ENCODE measurements around the gene KRT73. TPM values are rescaled to one million over a fixed set of nuclear protein-coding genes. Genes with fewer than 3 reads are reported as not detected.

The KRT73 gene
- total RNA-seq, 2 experiments from 2014 or later = 67.2 to 69.7 TPM

GRCh38 chr12:52618866-52619265 lies 507 bp upstream of the KRT73 start:
- ATAC-seq (ENCODE audit: poor library complexity) (no peak), DNase-seq (peak in 1 of 14 experiments; percentile 3)
- Histone ChIP-seq H3K9me3 (ENCODE audit: control insufficient read depth in 1 of 2, insufficient read depth in 1 of 2, low read length in 2 of 2) (no peaks in the 10 kb centered on the region), H3K27ac (ENCODE audit: low read depth in 1 of 2, low read length in 2 of 2) (no peak overlapping the region), H3K4me1 (ENCODE audit: insufficient read depth, low read length) (peaks cover 61% of the 10 kb centered on the region), H3K36me3 (ENCODE audit: insufficient read depth, low read length) (no peaks in the 10 kb centered on the region), H3K4me3 (ENCODE audit: low read length) (no peak overlapping the region), H3K27me3 (ENCODE audit: control insufficient read depth in 1 of 2, insufficient read depth in 2 of 2, low read length in 2 of 2) (no peaks in the 10 kb centered on the region)
- ChIA-PET POLR2A (interaction anchor here (1.4 to 1.8 kb wide), 4 partner anchors 8 to 62 kb away, joined by 4 to 6 read pairs (median 6); no protein-coding TSS in a partner anchor), CTCF (no interaction called here)
- no peaks in the 10 kb centered on the region for H3K27me3 Mint-ChIP-seq
- H3K27ac Mint-ChIP-seq = peak overlapping the region; percentile 89
- no peak for TF ChIP-seq CTCF (IDR thresholded peaks at IDR 0.05)
- no peak overlapping the region for H3K4me3 Mint-ChIP-seq
- H3K4me1 Mint-ChIP-seq (ENCODE audit: low read depth) = peaks cover 91% of the 10 kb centered on the region
- H3K9me3 Mint-ChIP-seq = no peaks in the 10 kb centered on the region
- intact Hi-C loops (cut with DNase I, micrococcal nuclease) = no loop called here
- H3K36me3 Mint-ChIP-seq (ENCODE audit: low read depth) = peaks cover 15% of the 10 kb centered on the region

- no peaks in the 10 kb centered on the region for H3K27me3 Mint-ChIP-seq
- ChIA-PET CTCF (interaction anchor here (1.4 to 2.3 kb wide), 2 partner anchors 10 to 262 kb away, joined by 3 to 4 read pairs; no protein-coding TSS in a partner anchor), POLR2A (interaction anchor here (0.6 to 1.7 kb wide), 5 partner anchors 16 to 74 kb away, joined by 3 to 4 read pairs (median 3); no protein-coding TSS in a partner anchor)
- peak overlapping the region; percentile 22 for H3K4me3 Mint-ChIP-seq
- peaks cover 97% of the 10 kb centered on the region for H3K4me1 Mint-ChIP-seq (ENCODE audit: low read depth)
- Histone ChIP-seq H3K27me3 (ENCODE audit: control insufficient read depth in 1 of 2, insufficient read depth in 2 of 2, low read length in 2 of 2) (no peaks in the 10 kb centered on the region), H3K36me3 (ENCODE audit: insufficient read depth, low read length) (no peaks in the 10 kb centered on the region), H3K4me3 (ENCODE audit: low read length) (no peak overlapping the region), H3K9me3 (ENCODE audit: control insufficient read depth in 1 of 2, insufficient read depth in 1 of 2, low read length in 2 of 2) (no peaks in the 10 kb centered on the region), H3K27ac (ENCODE audit: low read depth in 1 of 2, low read length in 2 of 2) (peak overlapping the region in 1 of 2 donors; percentile 61), H3K4me1 (ENCODE audit: insufficient read depth, low read length) (peaks cover 75% of the 10 kb centered on the region)
- no peaks in the 10 kb centered on the region for H3K9me3 Mint-ChIP-seq
- H3K27ac Mint-ChIP-seq = peak overlapping the region; percentile 89
- H3K36me3 Mint-ChIP-seq (ENCODE audit: low read depth) = peaks cover 23% of the 10 kb centered on the region
- ATAC-seq (ENCODE audit: poor library complexity) (no peak), DNase-seq (no peak)
- no peak for TF ChIP-seq CTCF (IDR thresholded peaks at IDR 0.05)
- intact Hi-C loops (cut with DNase I, micrococcal nuclease) = no loop called here
These were observed 965 bp downstream of the KRT73 start for GRCh38 chr12:52617403-52617785.

GRCh38 chr12:52616680-52617402 lies 1.5 kb downstream of the KRT73 start:
- H3K27me3 Mint-ChIP-seq = no peaks in the 10 kb centered on the region
- Histone ChIP-seq H3K4me3 (ENCODE audit: low read length) (no peak overlapping the region), H3K36me3 (ENCODE audit: insufficient read depth, low read length) (peaks cover 3% of the 10 kb centered on the region), H3K9me3 (ENCODE audit: control insufficient read depth in 1 of 2, insufficient read depth in 1 of 2, low read length in 2 of 2) (no peaks in the 10 kb centered on the region), H3K27me3 (ENCODE audit: control insufficient read depth in 1 of 2, insufficient read depth in 2 of 2, low read length in 2 of 2) (no peaks in the 10 kb centered on the region), H3K4me1 (ENCODE audit: insufficient read depth, low read length) (peaks cover 80% of the 10 kb centered on the region), H3K27ac (ENCODE audit: low read depth in 1 of 2, low read length in 2 of 2) (peak overlapping the region; percentile 47 to 61)
- peaks cover 100% of the 10 kb centered on the region for H3K4me1 Mint-ChIP-seq (ENCODE audit: low read depth)
- peaks cover 27% of the 10 kb centered on the region for H3K36me3 Mint-ChIP-seq (ENCODE audit: low read depth)
- peak overlapping the region; percentile 89 for H3K27ac Mint-ChIP-seq
- DNase-seq (no peak), ATAC-seq (ENCODE audit: poor library complexity) (no peak)
- intact Hi-C loops (cut with DNase I, micrococcal nuclease) = no loop called here
- H3K4me3 Mint-ChIP-seq = peak overlapping the region; percentile 22
- ChIA-PET CTCF (interaction anchor here (1.4 to 2.3 kb wide), 2 partner anchors 10 to 263 kb away, joined by 3 to 4 read pairs; no protein-coding TSS in a partner anchor), POLR2A (interaction anchor here (0.9 to 1.5 kb wide), 3 partner anchors 16 to 32 kb away, joined by 3 to 4 read pairs (median 3); no protein-coding TSS in a partner anchor)
- H3K9me3 Mint-ChIP-seq = no peaks in the 10 kb centered on the region
- TF ChIP-seq CTCF (IDR thresholded peaks at IDR 0.05) = no peak

Measured in CD4-positive, alpha-beta T cell (primary cell).